Measurements from ENCODE around the gene C19orf44. TPM values are rescaled to one million over a fixed set of nuclear protein-coding genes. Genes with fewer than 3 reads are reported as not detected.

The C19orf44 gene
- total and polyA plus RNA-seq, 2 of the 4 experiments (the other 2 are of a cell fraction) = 1.4 to 3.8 TPM

DNA sequence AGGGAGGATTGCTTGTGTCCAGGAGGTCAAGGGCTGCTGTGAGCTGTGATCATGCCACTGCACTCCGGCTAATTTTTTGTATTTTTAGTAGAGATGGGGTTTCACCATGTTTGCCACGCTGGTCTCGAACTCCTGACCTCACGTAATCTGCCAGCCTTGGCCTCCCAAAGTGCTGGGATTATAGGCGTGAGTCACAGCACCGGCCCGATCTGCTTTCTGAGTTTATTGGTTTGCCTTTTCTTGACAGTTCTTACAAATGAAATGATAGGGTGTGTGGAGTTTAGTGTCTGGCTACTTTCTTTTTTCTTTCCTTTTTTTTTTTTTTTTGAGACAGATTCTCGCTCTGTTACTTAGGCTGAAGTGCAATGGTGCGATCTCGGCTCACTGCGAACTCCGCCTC is 848 bp downstream of the C19orf44 start:
- in situ Hi-C loops (cut with MboI; ENCODE audit: low sequenced_read_pairs) = no loop called here

More for the DNA sequence above, 848 bp downstream of the C19orf44 start:
- Histone ChIP-seq H3K23ac (ENCODE audit: low read depth, low read length) (no peak overlapping the region), H3K14ac (replicated peaks; ENCODE audit: low read depth, low read length) (no peak overlapping the region; the same call in 1 of the 2 replicates), H2BK15ac (ENCODE audit: low read depth, low read length) (no peak overlapping the region), H4K20me1 (ENCODE audit: insufficient read depth, low read length) (no peaks in the 10 kb centered on the region), H3K27me3 (ENCODE audit: control insufficient read depth, insufficient read depth, low read length) (no peaks in the 10 kb centered on the region), H2AK9ac (replicated peaks; ENCODE audit: low read depth, low read length, poor library complexity) (no peak overlapping the region), H2BK120ac (ENCODE audit: low read depth, low read length) (no peak overlapping the region), H4K91ac (ENCODE audit: insufficient read depth, low read depth, low read length) (0 out of 2 replicates have a peak overlapping the region, but pooled peaks have one; percentile 11), H3K9me1 (ENCODE audit: insufficient read depth, low read length) (no peaks in the 10 kb centered on the region; the same call in 1 of the 2 replicates), H3K27ac (ENCODE audit: insufficient read depth, low read length) (0 out of 2 replicates have a peak overlapping the region, but pooled peaks have one; percentile 28), H3K4ac (ENCODE audit: low read depth, low read length) (peak overlapping the region; percentile 51; the same call in 1 of the 2 replicates), H2AK5ac (ENCODE audit: low read depth, low read length) (peak overlapping the region; percentile 17; the same call in 1 of the 2 replicates), H3K18ac (ENCODE audit: low read depth, low read length) (no peak overlapping the region), H3K56ac (ENCODE audit: extremely low read depth, insufficient read depth, low read length) (no peak overlapping the region), H2BK20ac (ENCODE audit: low read depth, low read length) (no peak overlapping the region), H3K4me1 (ENCODE audit: control insufficient read depth, insufficient read depth, low read length) (peaks cover 3% of the 10 kb centered on the region; the same call in 1 of the 2 replicates), H4K8ac (ENCODE audit: low read depth in 2 of 2, low read length in 2 of 2) (peak overlapping the region; percentile 26 to 81; a peak in 2 of 4 replicates), H3K4me3 (ENCODE audit: insufficient read depth, low read depth, low read length) (peak overlapping the region; percentile 61; the same call in 1 of the 2 replicates), H3K9me3 (ENCODE audit: control insufficient read depth, insufficient read depth, low read length) (no peaks in the 10 kb centered on the region), H3K36me3 (ENCODE audit: control insufficient read depth, insufficient read depth, low read length) (peaks cover 2% of the 10 kb centered on the region), H4K5ac (ENCODE audit: low read depth, low read length) (peak overlapping the region; percentile 10; the same call in 1 of the 2 replicates), H3K4me2 (ENCODE audit: low read depth, low read length) (peak overlapping the region; percentile 68), H2AFZ (replicated peaks; ENCODE audit: low read length, poor library complexity) (no peak overlapping the region), H3K79me1 (ENCODE audit: low read depth in 1 of 2, low read length in 2 of 2) (peaks cover 16 to 25% of the 10 kb centered on the region in 2 experiments), H3K9ac (ENCODE audit: low read depth, low read length) (peak overlapping the region; percentile 49), H2BK5ac (ENCODE audit: low read depth, low read length, poor library complexity, severe bottlenecking) (no peak overlapping the region)
- WGBS, 2 experiments (ENCODE audit: extremely low coverage in 2 of 2, insufficient read length in 1 of 2) = no CpG with 5 or more reads among the region's 12 CpGs
- ATAC-seq (ENCODE audit: low read depth) (no peak), DNase-seq (no peak)
- dilution Hi-C loops (cut with HindIII; ENCODE audit: low sequenced_read_pairs, unreplicated experiment) = no loop called here
- ChIA-PET CTCF (interaction anchor here (0.8 kb wide), 1 partner anchor 17 kb away, joined by 3 read pairs; no protein-coding TSS in a partner anchor), POLR2A (ENCODE audit: unreplicated experiment) (no interaction called here)
- no TSS peak for BruUV-seq (replicated peaks)
- intact Hi-C loops (cut with micrococcal nuclease) = no loop called here
- TF ChIP-seq POLR2A (IDR thresholded peaks at IDR 0.05; ENCODE audit: low read depth, low read length) (no peak), CHD1 (IDR thresholded peaks at IDR 0.05; ENCODE audit: low read depth, low read length) (no peak), RAD21 (IDR thresholded peaks at IDR 0.05; ENCODE audit: low read length) (no peak), MAZ (IDR thresholded peaks at IDR 0.05; ENCODE audit: borderline replicate concordance, low read depth, low read length) (no peak), BHLHE40 (IDR thresholded peaks at IDR 0.05; ENCODE audit: low read depth, low read length) (no peak), RCOR1 (IDR thresholded peaks at IDR 0.05; ENCODE audit: insufficient replicate concordance, low read length) (no peak)
- TF ChIP-seq, protein P1, sequence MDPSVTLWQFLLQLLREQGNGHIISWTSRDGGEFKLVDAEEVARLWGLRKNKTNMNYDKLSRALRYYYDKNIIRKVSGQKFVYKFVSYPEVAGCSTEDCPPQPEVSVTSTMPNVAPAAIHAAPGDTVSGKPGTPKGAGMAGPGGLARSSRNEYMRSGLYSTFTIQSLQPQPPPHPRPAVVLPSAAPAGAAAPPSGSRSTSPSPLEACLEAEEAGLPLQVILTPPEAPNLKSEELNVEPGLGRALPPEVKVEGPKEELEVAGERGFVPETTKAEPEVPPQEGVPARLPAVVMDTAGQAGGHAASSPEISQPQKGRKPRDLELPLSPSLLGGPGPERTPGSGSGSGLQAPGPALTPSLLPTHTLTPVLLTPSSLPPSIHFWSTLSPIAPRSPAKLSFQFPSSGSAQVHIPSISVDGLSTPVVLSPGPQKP (IDR thresholded peaks at IDR 0.05; ENCODE audit: borderline replicate concordance, low read depth, low read length) = no peak
- TF ChIP-seq, protein P2, sequence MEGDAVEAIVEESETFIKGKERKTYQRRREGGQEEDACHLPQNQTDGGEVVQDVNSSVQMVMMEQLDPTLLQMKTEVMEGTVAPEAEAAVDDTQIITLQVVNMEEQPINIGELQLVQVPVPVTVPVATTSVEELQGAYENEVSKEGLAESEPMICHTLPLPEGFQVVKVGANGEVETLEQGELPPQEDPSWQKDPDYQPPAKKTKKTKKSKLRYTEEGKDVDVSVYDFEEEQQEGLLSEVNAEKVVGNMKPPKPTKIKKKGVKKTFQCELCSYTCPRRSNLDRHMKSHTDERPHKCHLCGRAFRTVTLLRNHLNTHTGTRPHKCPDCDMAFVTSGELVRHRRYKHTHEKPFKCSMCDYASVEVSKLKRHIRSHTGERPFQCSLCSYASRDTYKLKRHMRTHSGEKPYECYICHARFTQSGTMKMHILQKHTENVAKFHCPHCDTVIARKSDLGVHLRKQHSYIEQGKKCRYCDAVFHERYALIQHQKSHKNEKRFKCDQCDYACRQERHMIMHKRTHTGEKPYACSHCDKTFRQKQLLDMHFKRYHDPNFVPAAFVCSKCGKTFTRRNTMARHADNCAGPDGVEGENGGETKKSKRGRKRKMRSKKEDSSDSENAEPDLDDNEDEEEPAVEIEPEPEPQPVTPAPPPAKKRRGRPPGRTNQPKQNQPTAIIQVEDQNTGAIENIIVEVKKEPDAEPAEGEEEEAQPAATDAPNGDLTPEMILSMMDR (conservative IDR thresholded peaks at IDR 0.05; ENCODE audit: low read depth, low read length) = no peak
- TF ChIP-seq, protein P3, sequence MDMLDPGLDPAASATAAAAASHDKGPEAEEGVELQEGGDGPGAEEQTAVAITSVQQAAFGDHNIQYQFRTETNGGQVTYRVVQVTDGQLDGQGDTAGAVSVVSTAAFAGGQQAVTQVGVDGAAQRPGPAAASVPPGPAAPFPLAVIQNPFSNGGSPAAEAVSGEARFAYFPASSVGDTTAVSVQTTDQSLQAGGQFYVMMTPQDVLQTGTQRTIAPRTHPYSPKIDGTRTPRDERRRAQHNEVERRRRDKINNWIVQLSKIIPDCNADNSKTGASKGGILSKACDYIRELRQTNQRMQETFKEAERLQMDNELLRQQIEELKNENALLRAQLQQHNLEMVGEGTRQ (IDR thresholded peaks at IDR 0.05; ENCODE audit: low read depth, low read length) = no peak

All from IMR-90 (cell line).